H1 (cell line): ENCODE data around the gene ICE1. TPM values are rescaled to one million over a fixed set of nuclear protein-coding genes. Genes with fewer than 3 reads are reported as not detected.

Experiments used
- CTCF ChIA-PET: fragments of 300-600 bp; sonication (Branson Sonifier 250); formaldehyde crosslinking; loops from one replicate; lab custom pipeline; 2021; ENCODE audit not compliant: partially characterized antibody; lab: Charles Lee
- POLR2A ChIA-PET: fragments of 300-600 bp; sonication (Branson Sonifier 250); formaldehyde crosslinking; loops from one replicate; lab custom pipeline; 2021; ENCODE audit warnings: inconsistent platforms; ENCODE audit not compliant: partially characterized antibody; lab: Charles Lee
- DNase-seq, 2 experiments: peaks; one replicate each; pipeline versions ENCODE4 v3.0.0 to v3.0.0-alpha.2; 2010 to 2022; ENCODE audit warnings: low spot score in 2 of 2, low read depth in 1 of 2, mixed read lengths in 1 of 2
- FAIRE-seq: peaks from 2 replicates; lab custom pipeline; 2011; peaks lifted over from hg19 to GRCh38; lab: Jason Lieb, UNC
- H2AFZ ChIP-seq: 2 replicates; pipeline ENCODE4 v1.8.1; 2012; ENCODE audit warnings: low read length, inconsistent platforms
- H2AK5ac ChIP-seq: 2 replicates; pipeline ENCODE4 v1.6.1; 2013; ENCODE audit warnings: low read depth, low read length
- H2BK120ac ChIP-seq: replicated peaks from 2 replicates; pipeline ENCODE3; 2013; ENCODE audit warnings: low read depth, low read length, inconsistent platforms
- H2BK12ac ChIP-seq: 2 replicates; pipeline ENCODE4 v1.6.1; 2013; ENCODE audit warnings: low read depth, low read length
- H2BK15ac ChIP-seq: 2 replicates; pipeline ENCODE4 v1.6.1; 2013; ENCODE audit warnings: low read length
- H2BK20ac ChIP-seq: 2 replicates; pipeline ENCODE4 v1.6.1; 2013; ENCODE audit warnings: low read length
- H2BK5ac ChIP-seq: 2 replicates; pipeline ENCODE4 v1.6.1; 2013; ENCODE audit warnings: low read depth, low read length
- H3K14ac ChIP-seq: 2 replicates; pipeline ENCODE4 v1.6.1; 2013; ENCODE audit warnings: inconsistent platforms; ENCODE audit not compliant: insufficient read length
- H3K18ac ChIP-seq: 2 replicates; pipeline ENCODE4 v1.6.1; 2013; ENCODE audit warnings: low read length; ENCODE audit errors: extremely low read depth
- H3K23ac ChIP-seq: 2 replicates; pipeline ENCODE4 v1.6.1; 2013; ENCODE audit warnings: inconsistent platforms; ENCODE audit not compliant: insufficient read length
- H3K23me2 ChIP-seq: 2 replicates; pipeline ENCODE4 v1.6.1; 2013; ENCODE audit warnings: low read depth, low read length
- H3K27ac ChIP-seq: 2 replicates; pipeline ENCODE4 v1.6.1; 2011; ENCODE audit warnings: low read depth, low read length, inconsistent platforms
- H3K27me3 ChIP-seq, 4 experiments: replicated peaks in 1 of 4; 1 replicate in 1 of 4; 2 replicates in 3 of 4; pipeline versions ENCODE4 v1.6.1 to v1.8.1; 2011 to 2013; ENCODE audit warnings: low read length in 3 of 4, mild to moderate bottlenecking in 3 of 4, inconsistent platforms in 2 of 4, mixed read lengths in 2 of 4, moderate library complexity in 1 of 4; ENCODE audit not compliant: control insufficient read depth in 3 of 4, insufficient read depth in 3 of 4; ENCODE audit errors: extremely low read depth in 1 of 4
- H3K36me3 ChIP-seq, 4 experiments: 2 replicates each; pipeline versions ENCODE4 v1.6.1 to v1.8.1; 2011 to 2013; ENCODE audit warnings: mild to moderate bottlenecking in 4 of 4, low read length in 3 of 4, moderate library complexity in 2 of 4, control low read depth in 1 of 4, inconsistent platforms in 1 of 4; ENCODE audit not compliant: insufficient read depth in 4 of 4, control insufficient read depth in 2 of 4
- H3K4ac ChIP-seq: replicated peaks from 2 replicates; pipeline ENCODE3; 2013; ENCODE audit warnings: low read length, low read depth, mixed read lengths, inconsistent platforms; ENCODE audit not compliant: insufficient read length
- H3K4me1 ChIP-seq, 4 experiments: replicated peaks in 1 of 4; 1 replicate in 1 of 4; 2 replicates in 3 of 4; pipeline versions ENCODE4 v1.6.1 to v1.8.1; 2011 to 2013; ENCODE audit warnings: low read length in 3 of 4, inconsistent platforms in 2 of 4, mixed read lengths in 1 of 4; ENCODE audit not compliant: insufficient read depth in 4 of 4, control insufficient read depth in 3 of 4
- H3K4me2 ChIP-seq, 2 experiments: 2 replicates each; pipeline versions ENCODE4 v1.6.1 to v1.8.1; 2011 to 2013; ENCODE audit warnings: low read depth in 2 of 2, low read length in 2 of 2, control low read depth in 1 of 2, inconsistent platforms in 1 of 2, mild to moderate bottlenecking in 1 of 2; ENCODE audit not compliant: insufficient read depth in 1 of 2
- H3K4me3 ChIP-seq, 4 experiments: fragments of 200-600, 300-600 bp in 1 of 4; sonication (generic), shearing (Covaris generic), sonication (Bioruptor Twin) in 1 of 4; 2 replicates each; pipeline versions ENCODE4 v1.5.1 to v1.8.1; 2011 to 2016; ENCODE audit warnings: low read length in 4 of 4, low read depth in 3 of 4, control low read depth in 2 of 4, inconsistent platforms in 2 of 4, mild to moderate bottlenecking in 2 of 4, mixed read lengths in 1 of 4, moderate library complexity in 1 of 4; ENCODE audit not compliant: insufficient read depth in 2 of 4; ENCODE audit errors: extremely low read depth in 1 of 4
- H3K56ac ChIP-seq: replicated peaks from 2 replicates; pipeline ENCODE3; 2013; ENCODE audit warnings: low read depth, mild to moderate bottlenecking, mixed read lengths, low read length, inconsistent platforms; ENCODE audit not compliant: insufficient read length
- H3K79me1 ChIP-seq: 2 replicates; pipeline ENCODE4 v1.6.1; 2013; ENCODE audit warnings: low read depth, low read length, control low read depth
- H3K79me2 ChIP-seq, 2 experiments: 2 replicates each; pipeline versions ENCODE4 v1.6.1 to v1.8.1; 2012 to 2013; ENCODE audit warnings: low read length in 2 of 2, mild to moderate bottlenecking in 2 of 2, inconsistent platforms in 1 of 2; ENCODE audit not compliant: insufficient read depth in 2 of 2, control insufficient read depth in 1 of 2
- H3K9ac ChIP-seq, 4 experiments: replicated peaks in 1 of 4; 1 replicate in 1 of 4; 2 replicates in 3 of 4; pipeline versions ENCODE4 v1.6.1 to v1.8.1; 2011 to 2013; ENCODE audit warnings: low read depth in 3 of 4, low read length in 3 of 4, control low read depth in 2 of 4, mild to moderate bottlenecking in 2 of 4, moderate library complexity in 2 of 4, inconsistent platforms in 1 of 4; ENCODE audit errors: extremely low read depth in 1 of 4
- H3K9me3 ChIP-seq, 2 experiments: 2 replicates each; pipeline versions ENCODE4 v1.6.1 to v1.8.1; 2012 to 2013; ENCODE audit warnings: mild to moderate bottlenecking in 2 of 2, moderate library complexity in 2 of 2, control low read depth in 1 of 2, inconsistent platforms in 1 of 2, low read depth in 1 of 2, low read length in 1 of 2, mixed read lengths in 1 of 2; ENCODE audit not compliant: insufficient read depth in 2 of 2
- H4K20me1 ChIP-seq, 2 experiments: replicated peaks in 1 of 2; 2 replicates each; pipeline versions ENCODE3 to v1.8.1; 2011 to 2013; ENCODE audit warnings: inconsistent platforms in 2 of 2, low read length in 2 of 2, mild to moderate bottlenecking in 1 of 2; ENCODE audit not compliant: insufficient read depth in 2 of 2, control insufficient read depth in 1 of 2
- H4K5ac ChIP-seq: 2 replicates; pipeline ENCODE4 v1.6.1; 2013; ENCODE audit warnings: low read length, low read depth, mixed read lengths, inconsistent platforms; ENCODE audit not compliant: insufficient read length
- H4K8ac ChIP-seq: 2 replicates; pipeline ENCODE4 v1.8.0; 2013; ENCODE audit warnings: mild to moderate bottlenecking, moderate library complexity, low read length, inconsistent platforms; ENCODE audit not compliant: insufficient read depth; ENCODE audit errors: extremely low read depth
- H4K91ac ChIP-seq: replicated peaks from 2 replicates; pipeline ENCODE3; 2013; ENCODE audit warnings: low read length, mixed read lengths, inconsistent platforms; ENCODE audit not compliant: insufficient read length
- ATF2 ChIP-seq: IDR thresholded peaks from 2 replicates; pipeline ENCODE4 v1.6.1; 2012; ENCODE audit warnings: low read length, inconsistent platforms
- ATF3 ChIP-seq: IDR thresholded peaks from 2 replicates; pipeline ENCODE4 v1.6.1; 2011; ENCODE audit warnings: low read depth, mild to moderate bottlenecking, low read length; ENCODE audit not compliant: insufficient read depth
- CHD2 ChIP-seq: IDR thresholded peaks from 2 replicates; pipeline ENCODE4 v1.6.1; 2012; ENCODE audit warnings: low read length, improper control_type of control experiment
- GTF2F1 ChIP-seq: IDR thresholded peaks from 2 replicates; pipeline ENCODE4 v1.6.1; 2012; ENCODE audit warnings: low read depth, low read length, improper control_type of control experiment, borderline replicate concordance
- JUN ChIP-seq: IDR thresholded peaks from 2 replicates; pipeline ENCODE4 v1.6.1; 2011; ENCODE audit warnings: low read depth, mild to moderate bottlenecking, improper control_type of control experiment, low read length
- KDM4A ChIP-seq: IDR thresholded peaks from one replicate; pipeline ENCODE4 v1.7.1; 2012; ENCODE audit warnings: low read depth, mild to moderate bottlenecking, moderate library complexity, low read length, inconsistent platforms; ENCODE audit not compliant: severe bottlenecking
- RAD21 ChIP-seq, 2 experiments: IDR thresholded peaks in 1 of 2; conservative IDR thresholded peaks in 1 of 2; 2 replicates each; pipeline ENCODE4 v1.6.1; 2011; ENCODE audit warnings: low read depth in 2 of 2, low read length in 2 of 2, improper control_type of control experiment in 1 of 2, inconsistent platforms in 1 of 2, mild to moderate bottlenecking in 1 of 2, moderate library complexity in 1 of 2
- SIX5 ChIP-seq: IDR thresholded peaks from 2 replicates; pipeline ENCODE4 v1.6.1; 2011; ENCODE audit warnings: mild to moderate bottlenecking, low read depth, low read length
- SUZ12 ChIP-seq: fragments of 200-600 bp; sonication (generic); IDR thresholded peaks from 2 replicates; pipeline ENCODE4 v1.6.1; 2012; ENCODE audit warnings: mild to moderate bottlenecking, inconsistent platforms, low read length, moderate library complexity, mixed read lengths
- TBP ChIP-seq: IDR thresholded peaks from 2 replicates; pipeline ENCODE4 v1.6.1; 2011; ENCODE audit warnings: low read depth, low read length, improper control_type of control experiment
- WGBS, 2 experiments: shearing (Covaris generic) in 1 of 2; methylation state at CpG; one replicate each; pipeline versions ENCODE4 v1.1.6 to v1.1.7; 2013 to 2015; ENCODE audit warnings: low lambda C conversion rate in 2 of 2, mixed read lengths in 2 of 2, inconsistent platforms in 1 of 2, low coverage in 1 of 2, missing lambda C conversion rate in 1 of 2; ENCODE audit not compliant: insufficient replicate concordance in 2 of 2, insufficient coverage in 1 of 2, insufficient read length in 1 of 2; ENCODE audit errors: extremely low coverage in 1 of 2, missing lambda C conversion rate in 1 of 2; 5-methylcytosine and 5-hydroxymethylcytosine counted together
- polyA plus RNA-seq, 7 experiments: library from polyadenylated mRNA; depleted of rRNA in 3 of 7; stranded (reverse) in 5 of 7; unstranded in 2 of 7; fragments of >200 nt in 5 of 7; fragments of 200-250 nt in 2 of 7; gene quantifications; 1 replicate in 5 of 7; 2 replicates in 1 of 7; 4 replicates in 1 of 7; pipeline versions ENCODE4 v1.2.1 to v1.2.3, GENCODE V29; 2011 to 2013; ENCODE audit warnings: missing spikeins in 2 of 7, mixed read lengths in 2 of 7
- total RNA-seq: library from RNA; stranded (reverse); fragmentation: NEBNext Ultra II Directional; extraction: Animal tissue kit (Norgen Biotek cat#: 25700); gene quantifications from 2 replicates; pipeline ENCODE4 v1.2.1, GENCODE V29; 2021

The ICE1 gene
- total and polyA plus RNA-seq, 2 of the 8 experiments (the other 6 are each of a cell fraction or from before 2014, with no cell fraction given), result 11.8 to 53.9 TPM

GRCh38 chr5:5418006-5418405 lies 4.5 kb upstream of the ICE1 start:
- H2AK5ac ChIP-seq, result 0 out of 2 replicates have a peak overlapping the region, but pooled peaks have one; percentile 32
- peaks cover 2 to 4% of the 10 kb centered on the region in 2 experiments; a peak in 3 of 4 replicates for H3K79me2 ChIP-seq
- H3K4me2 ChIP-seq, result no peak overlapping the region
- DNase-seq (no peak), FAIRE-seq (no peak)
- H3K14ac ChIP-seq, result no peak overlapping the region
- H2BK12ac ChIP-seq, result no peak overlapping the region
- H4K8ac ChIP-seq, result no peak overlapping the region
- H3K4ac ChIP-seq, result no peak overlapping the region
- H3K36me3 ChIP-seq, result no peaks in the 10 kb centered on the region
- TF ChIP-seq KDM4A, result no peak
- no peak for TF ChIP-seq ATF2
- no peak for TF ChIP-seq RAD21 (IDR thresholded peaks at IDR 0.05 in 1 of 2, conservative IDR thresholded peaks at IDR 0.05 in 1 of 2; ENCODE audit: low read depth in 2 of 2, low read length in 2 of 2)
- TF ChIP-seq ATF3, result no peak
- TF ChIP-seq GTF2F1, result no peak
- TF ChIP-seq CHD2, result no peak
- TF ChIP-seq SIX5, result no peak
- no peak for TF ChIP-seq SUZ12
- TF ChIP-seq TBP, result no peak
- TF ChIP-seq JUN, result no peak
- H2AFZ ChIP-seq, result no peak overlapping the region
- no peak overlapping the region for H3K56ac ChIP-seq
- H2BK120ac ChIP-seq, result no peak overlapping the region
- no peak overlapping the region for H2BK15ac ChIP-seq
- no peak overlapping the region for H3K27ac ChIP-seq
- H3K27me3 ChIP-seq, result no peaks in the 10 kb centered on the region
- no peaks in the 10 kb centered on the region for H3K79me1 ChIP-seq
- no peaks in the 10 kb centered on the region for H4K20me1 ChIP-seq
- ChIA-PET POLR2A (interaction anchor here (0.8 to 1.0 kb wide), 2 partner anchors 15 to 281 kb away, joined by 3 read pairs; no protein-coding TSS in a partner anchor), CTCF (interaction anchor here (0.7 to 7.2 kb wide), 26 partner anchors 10 to 550 kb away, joined by 3 to 119 read pairs (median 7); partner anchors contain the start of gene ADAMTS16)
- no peak overlapping the region for H2BK5ac ChIP-seq
- H3K4me3 ChIP-seq, result no peak overlapping the region
- no peak overlapping the region for H3K18ac ChIP-seq
- WGBS, 2 experiments, result 94% methylated on average over 3 of the region's 3 CpGs; no CpG with 5 or more reads in 1 of the 2 experiments
- no peak overlapping the region for H2BK20ac ChIP-seq
- H4K91ac ChIP-seq, result no peak overlapping the region
- H3K23ac ChIP-seq, result no peak overlapping the region
- peaks cover 10% of the 10 kb centered on the region for H3K23me2 ChIP-seq
- no peak overlapping the region for H4K5ac ChIP-seq
- peaks cover 0 to 8% (median 4%) of the 10 kb centered on the region in 4 experiments; a peak in 5 of 7 replicates for H3K4me1 ChIP-seq
- no peaks in the 10 kb centered on the region for H3K9me3 ChIP-seq
- H3K9ac ChIP-seq, result no peak overlapping the region
